Panc1 (cell line): ENCODE data around the gene SDF4. TPM values are rescaled to one million over a fixed set of nuclear protein-coding genes. Genes with fewer than 3 reads are reported as not detected.

ENCODE experiments used
- ATAC-seq: fragments of 200-7000 bp; cut with Tn5 transposase; 2 replicates; pipeline ENCODE4 v1.9.1; 2020; ENCODE audit warnings: mild to moderate bottlenecking, moderate library complexity
- BruUV-seq: library from RNA; stranded (reverse); fragments of 400-500 nt; replicated peaks from 2 replicates; lab custom pipeline; 2021; lab: Mats Ljungman, UMichigan
- CTCF ChIA-PET: fragments of 300-600 bp; sonication (Branson Sonifier 250); formaldehyde crosslinking; loops from one replicate; lab custom pipeline; 2022; ENCODE audit warnings: antibody characterized with exemption; lab: Charles Lee
- POLR2A ChIA-PET: fragments of 300-600 bp; sonication (Branson Sonifier 250); formaldehyde crosslinking; loops from one replicate; lab custom pipeline; 2022; ENCODE audit warnings: antibody characterized with exemption; lab: Charles Lee
- DNase-seq: peaks from one replicate; pipeline ENCODE4 v3.0.0-alpha.2; 2010; ENCODE audit warnings: low read depth, low spot score
- H3K27ac ChIP-seq: 2 replicates; pipeline ENCODE4 v1.5.1; 2011; ENCODE audit warnings: mild to moderate bottlenecking, low read length, inconsistent platforms
- H3K27me3 ChIP-seq: fragments of 200-500 bp; sonication (Bioruptor generic); 2 replicates; pipeline ENCODE4 v1.6.0; 2014; ENCODE audit warnings: low read length, inconsistent platforms; ENCODE audit not compliant: control insufficient read depth, insufficient read depth
- H3K36me3 ChIP-seq: fragments of 200-500 bp; sonication (Bioruptor generic); 2 replicates; pipeline ENCODE4 v1.5.1; 2014; ENCODE audit warnings: inconsistent platforms, mild to moderate bottlenecking, low read length, moderate library complexity; ENCODE audit not compliant: control insufficient read depth, insufficient read depth
- H3K4me1 ChIP-seq: 2 replicates; pipeline ENCODE4 v1.5.1; 2011; ENCODE audit warnings: inconsistent platforms, mild to moderate bottlenecking, low read length, moderate library complexity; ENCODE audit not compliant: control insufficient read depth, insufficient read depth
- H3K4me3 ChIP-seq, 2 experiments: 2 replicates each; pipeline ENCODE4 v1.5.1; 2011 to 2012; ENCODE audit warnings: low read depth in 2 of 2, low read length in 2 of 2, mild to moderate bottlenecking in 2 of 2, inconsistent platforms in 1 of 2, moderate library complexity in 1 of 2
- H3K9me3 ChIP-seq: fragments of 200-500 bp; sonication (Bioruptor generic); 2 replicates; pipeline ENCODE4 v1.5.1; 2014; ENCODE audit warnings: low read depth, mild to moderate bottlenecking, inconsistent platforms, low read length, moderate library complexity; ENCODE audit not compliant: control insufficient read depth, insufficient read depth
- CTCF ChIP-seq: fragments of 450-650 bp; IDR thresholded peaks from 2 replicates; pipeline ENCODE4 v1.5.1; 2017; ENCODE audit warnings: mild to moderate bottlenecking
- POLR2AphosphoS5 ChIP-seq: IDR thresholded peaks from 2 replicates; pipeline ENCODE4 v1.6.1; 2012; ENCODE audit warnings: mild to moderate bottlenecking, low read depth, low read length, moderate library complexity
- REST ChIP-seq, 2 experiments: IDR thresholded peaks; 2 replicates each; pipeline ENCODE4 v1.6.1; 2011 to 2012; ENCODE audit warnings: low read depth in 2 of 2, control low read depth in 1 of 2, low read length in 1 of 2, mild to moderate bottlenecking in 1 of 2, moderate library complexity in 1 of 2; ENCODE audit not compliant: insufficient read depth in 1 of 2
- SIN3A ChIP-seq: IDR thresholded peaks from 2 replicates; pipeline ENCODE4 v1.6.1; 2012; ENCODE audit warnings: low read depth, mild to moderate bottlenecking, low read length, moderate library complexity, borderline replicate concordance; ENCODE audit not compliant: insufficient read depth
- TCF7L2 ChIP-seq: IDR thresholded peaks from 2 replicates; pipeline ENCODE4 v1.6.1; 2011; ENCODE audit warnings: mild to moderate bottlenecking, low read depth, low read length, inconsistent platforms
- in situ Hi-C: cut with HindIII; loops from 2 replicates; pipeline ENCODE4 v1.10.0; 2016; ENCODE audit warnings: low sequenced_read_pairs, low pct_unique_long_range_greater_than_20kb
- intact Hi-C: fragments of 100-400 bp; cut with micrococcal nuclease; formaldehyde crosslinking; loops from one replicate; pipeline ENCODE4 v1.10.0; 2022; ENCODE audit not compliant: unreplicated experiment
- total RNA-seq: library from RNA; stranded (reverse); gene quantifications from one replicate; pipeline ENCODE4 v1.2.1, GENCODE V29; 2021; ENCODE audit not compliant: unreplicated experiment

The SDF4 gene
- total RNA-seq, 1 experiment from 2014 or later: 335 TPM

GRCh38 chr1:1233567-1233892 is 1.7 kb upstream of the SDF4 start:
- H3K27me3 ChIP-seq: no peaks in the 10 kb centered on the region
- H3K9me3 ChIP-seq: no peaks in the 10 kb centered on the region
- ChIA-PET CTCF (no interaction called here), POLR2A (no interaction called here)
- peaks cover 8% of the 10 kb centered on the region; the same call in 1 of the 2 replicates for H3K36me3 ChIP-seq
- in situ Hi-C loops (no loop called here), intact Hi-C loops (loop anchor here (5.0 kb wide), 1 partner anchor 111 kb away; no protein-coding TSS in a partner anchor)
- BruUV-seq: no TSS peak
- TF ChIP-seq REST (IDR thresholded peaks at IDR 0.05; ENCODE audit: insufficient read depth in 1 of 2, low read depth in 2 of 2, low read length in 1 of 2): no peak
- no peak for TF ChIP-seq TCF7L2
- TF ChIP-seq CTCF: no peak
- no peak for TF ChIP-seq SIN3A
- no peak for TF ChIP-seq POLR2AphosphoS5
- H3K4me3 ChIP-seq: no peak overlapping the region
- H3K27ac ChIP-seq: peak overlapping the region; percentile 65
- peaks cover 49% of the 10 kb centered on the region for H3K4me1 ChIP-seq
- DNase-seq: no peak
- ATAC-seq: no peak

GRCh38 chr1:1232796-1233566 is 1.2 kb upstream of the SDF4 start:
- peak overlapping the region; percentile 65 for H3K27ac ChIP-seq
- H3K36me3 ChIP-seq: peaks cover 8% of the 10 kb centered on the region; the same call in 1 of the 2 replicates
- H3K4me3 ChIP-seq: no peak overlapping the region
- ATAC-seq (no peak), DNase-seq (no peak)
- TF ChIP-seq TCF7L2: no peak
- TF ChIP-seq REST (IDR thresholded peaks at IDR 0.05; ENCODE audit: insufficient read depth in 1 of 2, low read depth in 2 of 2, low read length in 1 of 2): no peak
- no peak for TF ChIP-seq POLR2AphosphoS5
- TF ChIP-seq SIN3A: no peak
- no peak for TF ChIP-seq CTCF
- ChIA-PET CTCF (no interaction called here), POLR2A (no interaction called here)
- in situ Hi-C loops: no loop called here
- no peaks in the 10 kb centered on the region for H3K9me3 ChIP-seq
- no TSS peak for BruUV-seq
- peaks cover 44% of the 10 kb centered on the region for H3K4me1 ChIP-seq
- no peaks in the 10 kb centered on the region for H3K27me3 ChIP-seq
- intact Hi-C loops: loop anchor here (5.0 kb wide), 1 partner anchor 111 kb away; no protein-coding TSS in a partner anchor
